Right forelimb (tissue), 1 donor: ENCODE measurements around the gene TLE4.
"Not testable (repeated sequence)": the region's sequence is repeated elsewhere in the genome, so short reads cannot be mapped to it uniquely, and the experiment has no call there.

Experiments
- DNase-seq: peaks from one replicate; pipeline ENCODE4 v3.0.0-alpha.2; 2018

Gene TLE4

DNA sequence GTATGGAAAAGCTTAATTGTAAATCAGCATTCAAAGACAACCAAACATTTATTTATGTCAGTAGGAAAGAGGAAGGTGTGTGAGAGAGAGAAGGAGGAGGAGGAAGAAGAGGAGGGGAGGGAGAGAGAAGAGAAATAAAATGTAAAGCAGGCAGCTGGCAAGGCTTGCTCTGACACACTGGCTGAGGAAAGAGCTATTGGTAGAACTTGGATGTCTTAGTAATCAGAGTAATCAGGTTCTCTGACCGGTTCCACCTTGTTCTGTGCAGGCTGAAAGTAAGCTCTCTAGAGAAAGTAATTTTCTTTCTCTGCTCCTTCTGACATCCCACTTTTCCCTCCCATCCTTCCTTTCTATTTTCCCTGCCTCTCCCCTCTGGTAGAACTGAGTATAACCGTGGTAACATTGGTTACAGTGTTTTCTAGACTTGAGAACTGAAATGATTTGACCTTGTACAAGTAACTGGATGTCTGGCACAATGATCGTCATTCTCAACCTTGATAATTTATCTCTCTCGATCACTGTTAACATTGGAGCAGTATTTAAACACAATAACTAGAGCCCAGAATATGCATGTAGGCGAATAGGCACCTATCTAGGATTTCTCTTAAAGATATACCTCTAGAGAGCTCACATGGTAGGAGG, 33.3 kb downstream of the TLE4 start:
- DNase-seq = no peak

DNA sequence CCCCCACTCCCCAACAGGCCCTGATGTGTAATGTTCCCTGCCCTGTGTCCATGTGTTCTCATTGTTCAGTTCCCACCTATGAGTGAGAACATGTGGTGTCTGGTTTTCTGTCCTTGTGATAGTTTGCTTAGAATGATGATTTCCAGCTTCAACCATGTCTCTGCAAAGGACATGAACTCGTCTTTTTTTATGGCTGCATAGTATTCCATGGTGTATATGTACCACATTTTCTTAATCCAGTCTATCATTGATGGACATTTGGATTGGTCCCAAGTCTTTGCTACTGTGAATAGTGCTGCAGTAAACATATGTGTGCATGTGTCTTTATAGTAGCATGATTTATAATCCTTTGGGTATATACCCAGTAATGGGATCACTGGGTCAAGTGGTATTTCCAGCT, 34.8 kb downstream of the TLE4 start:
- DNase-seq = not testable (repeated sequence)

DNA sequence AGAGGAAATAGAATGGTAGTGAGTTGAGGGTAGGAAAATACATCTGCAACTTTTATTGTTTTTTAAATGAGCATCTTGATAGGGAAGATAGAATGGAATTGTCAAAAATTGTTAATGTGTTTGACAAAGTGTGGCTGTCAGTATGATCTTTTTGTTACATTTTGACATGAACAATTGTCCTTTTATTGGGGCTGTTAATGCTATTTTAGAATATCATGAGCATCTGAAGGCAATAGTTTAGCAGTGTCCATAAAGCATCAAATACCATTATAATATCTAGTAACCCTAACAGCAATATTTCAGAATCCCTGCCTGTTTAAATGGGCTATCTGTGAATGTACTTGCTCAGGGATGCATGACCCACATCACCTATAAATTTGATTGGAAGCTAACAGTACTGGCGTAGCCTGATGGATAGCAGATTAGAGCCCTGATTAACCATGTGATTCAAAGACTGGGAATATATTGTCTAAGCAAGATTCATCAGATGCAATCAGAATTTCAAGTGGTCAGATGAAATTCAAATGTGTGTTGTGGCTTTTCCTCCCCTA, 37.8 kb downstream of the TLE4 start:
- no peak for DNase-seq

DNA sequence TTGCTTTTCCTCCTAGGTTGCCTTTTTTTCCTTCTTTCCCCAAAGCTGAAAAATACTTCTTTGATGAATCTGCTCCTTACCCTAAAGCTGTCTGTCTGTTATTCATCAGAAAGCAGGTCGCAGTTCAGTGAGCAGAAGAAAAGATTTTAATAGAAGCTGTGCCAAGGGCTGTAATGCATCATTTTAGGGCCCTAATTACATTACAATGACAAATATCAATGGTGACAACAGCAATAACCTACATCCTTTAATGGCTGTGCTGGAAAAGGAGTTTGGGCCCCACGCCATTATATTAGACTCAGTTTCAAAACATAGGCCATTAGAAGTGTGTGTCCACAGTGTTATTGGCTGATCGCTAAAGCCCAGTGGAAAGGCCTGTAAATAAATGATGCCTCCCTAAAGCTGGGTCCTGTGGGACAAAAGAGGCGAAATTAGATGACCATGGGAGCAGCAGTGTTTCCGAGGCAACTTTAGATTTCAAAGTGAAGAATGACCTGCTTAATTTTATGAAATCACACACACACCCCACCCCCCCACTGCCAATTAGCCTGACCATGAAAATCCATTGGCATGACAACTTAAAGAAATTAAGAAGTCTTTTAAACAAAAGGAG, 38.4 kb downstream of the TLE4 start:
- DNase-seq = no peak

DNA sequence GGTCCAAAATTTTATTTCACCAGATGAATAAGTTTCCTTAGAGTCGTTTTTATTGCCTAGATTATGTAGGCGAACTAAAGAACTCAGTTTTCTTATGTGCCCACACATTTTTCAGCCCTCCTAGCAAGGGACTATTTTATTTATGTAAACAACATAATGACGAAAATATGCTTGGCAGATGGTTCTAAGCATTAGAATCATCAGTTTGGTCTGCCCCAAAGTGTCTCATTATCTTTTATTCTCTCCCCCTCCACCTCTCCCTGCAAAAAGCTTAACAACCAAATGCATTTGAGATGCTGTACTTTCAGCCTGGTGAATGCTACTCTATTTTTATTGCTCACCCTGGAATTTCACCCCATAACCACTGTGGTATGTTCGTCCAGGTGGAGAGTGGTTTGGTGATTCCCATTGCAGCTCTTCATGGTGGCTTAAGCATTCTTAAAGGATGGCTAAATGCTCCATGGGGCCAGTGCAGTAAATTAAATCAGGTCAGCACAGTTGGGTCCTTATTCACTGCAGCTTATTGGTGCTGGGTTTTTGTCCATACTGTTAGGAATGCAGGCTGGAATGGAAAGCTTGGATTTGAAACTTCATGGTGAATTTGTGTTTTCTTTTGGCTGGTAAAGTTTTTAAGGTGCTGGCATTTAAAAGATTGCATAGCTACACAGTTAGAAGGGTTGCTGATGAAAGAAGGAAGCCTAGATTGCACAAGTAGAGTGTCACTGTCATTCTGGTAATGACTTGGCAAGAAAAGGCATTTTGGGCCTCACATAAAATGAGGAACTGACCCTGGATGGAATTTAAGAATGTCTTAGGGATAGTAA, 39.2 kb downstream of the TLE4 start:
- no peak for DNase-seq

DNA sequence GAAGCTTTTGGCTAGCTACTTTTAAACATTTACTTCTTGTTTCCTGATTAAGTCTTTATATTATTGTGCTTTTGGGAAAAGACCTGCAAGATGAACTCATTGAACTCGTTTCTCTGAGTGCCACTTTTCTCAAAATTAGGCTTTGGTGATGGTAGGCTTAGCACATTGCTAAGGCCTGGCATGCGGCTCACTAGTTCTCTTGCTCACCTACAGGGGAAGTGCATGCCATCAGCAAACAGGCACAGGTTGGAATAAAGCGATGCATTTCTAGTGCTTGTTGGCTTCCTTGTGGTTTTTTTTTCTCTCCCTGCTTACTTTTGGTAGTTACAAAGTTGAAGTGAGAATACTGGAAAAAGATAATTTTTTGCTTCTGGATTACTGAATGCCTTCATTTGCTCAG, 41.4 kb downstream of the TLE4 start:
- DNase-seq = no peak

DNA sequence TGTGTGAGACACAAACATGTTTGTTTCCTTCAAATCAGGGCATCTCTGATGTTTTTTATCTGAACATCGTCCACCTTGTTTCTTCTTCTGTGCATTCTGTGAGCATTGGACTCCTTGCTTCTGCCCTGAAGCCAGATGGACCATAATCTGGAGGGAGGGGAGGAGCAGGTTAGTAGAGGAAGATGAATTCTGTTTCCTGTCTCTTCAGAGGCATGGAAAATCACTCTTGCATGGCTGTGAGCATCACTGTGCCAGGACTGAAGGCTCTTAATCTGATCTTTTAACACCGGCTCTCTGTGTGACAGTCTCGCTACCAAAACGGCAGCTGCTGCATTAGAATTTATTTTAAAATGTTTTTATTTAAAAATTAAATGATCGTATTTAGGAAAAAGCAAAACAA, 43.3 kb downstream of the TLE4 start:
- DNase-seq = no peak

DNA sequence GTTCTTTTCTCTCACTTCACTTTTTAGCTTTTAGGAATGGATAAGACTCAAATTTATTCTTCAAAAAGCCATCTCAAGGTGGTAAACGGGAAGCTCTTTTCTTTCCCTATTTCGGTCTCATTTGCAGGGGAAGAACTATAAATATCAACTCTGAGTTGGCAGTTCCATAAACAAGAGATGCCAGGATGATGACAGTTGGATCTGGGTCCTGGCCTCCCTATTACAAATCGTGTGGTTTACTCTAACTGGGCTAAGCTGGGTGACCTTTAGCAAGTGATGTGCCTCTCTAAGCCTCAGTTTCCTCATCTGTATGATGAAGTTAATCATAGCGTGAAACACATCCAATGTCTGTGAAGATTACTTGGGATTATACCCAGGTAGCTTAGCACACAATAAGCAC, 44.2 kb downstream of the TLE4 start:
- no peak for DNase-seq

DNA sequence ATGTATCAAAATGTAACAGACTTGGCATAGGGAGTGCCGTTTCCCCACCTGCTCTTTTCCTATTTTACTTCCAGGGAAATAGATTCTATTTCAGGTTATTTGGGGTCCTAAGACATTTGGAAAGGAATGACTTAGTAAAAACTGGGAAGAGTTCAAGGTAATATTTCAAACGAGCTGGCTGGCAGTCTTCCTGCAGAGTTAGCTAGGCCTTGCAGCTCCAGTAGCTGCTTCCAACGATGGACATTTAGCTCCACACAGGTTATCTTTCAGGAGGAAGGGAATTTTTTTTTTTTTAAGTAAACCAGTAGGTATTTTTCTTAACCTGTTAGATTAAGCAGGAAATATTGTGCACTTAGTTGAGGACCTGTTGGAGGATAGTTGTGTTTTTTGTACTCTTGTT, 45.2 kb downstream of the TLE4 start:
- DNase-seq = no peak

DNA sequence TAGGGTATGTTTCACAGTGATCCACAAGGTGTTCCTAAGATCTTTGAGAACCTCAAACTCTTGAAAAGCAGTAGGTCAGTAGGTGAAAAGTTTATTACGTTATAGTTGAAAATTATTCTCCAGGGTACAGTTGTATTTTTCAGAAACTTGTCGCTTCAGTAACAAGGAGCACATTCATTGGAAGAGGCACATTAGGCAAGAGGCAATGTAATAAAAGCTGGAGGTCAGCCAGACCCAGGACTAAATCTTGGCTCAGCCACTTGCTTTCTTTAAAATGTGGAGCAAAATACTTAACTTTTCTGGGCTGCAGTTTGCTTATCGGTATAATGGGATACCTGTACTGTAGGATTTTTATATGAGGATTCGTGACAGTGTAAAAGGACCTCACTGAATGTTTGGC, 45.6 kb downstream of the TLE4 start:
- DNase-seq = no peak

DNA sequence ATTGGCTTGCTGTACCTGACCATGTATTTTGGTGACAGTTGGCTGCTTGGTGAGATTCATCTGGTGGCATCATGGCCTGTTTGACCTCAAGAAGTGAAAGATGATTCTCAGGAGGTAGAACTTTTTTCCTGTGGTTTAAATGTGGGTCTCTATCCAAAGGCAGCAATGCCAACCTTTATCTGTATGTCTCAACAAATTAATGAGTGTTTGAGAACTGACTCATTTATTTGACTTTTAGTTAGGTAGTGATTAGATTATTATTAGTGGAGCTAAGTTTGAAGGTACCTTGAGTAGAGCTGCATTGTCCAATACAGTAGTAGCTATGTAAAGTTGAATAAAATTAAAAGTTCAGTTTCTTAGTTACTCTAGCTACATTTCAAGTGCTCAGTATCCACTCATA, 48.2 kb downstream of the TLE4 start:
- DNase-seq = no peak

DNA sequence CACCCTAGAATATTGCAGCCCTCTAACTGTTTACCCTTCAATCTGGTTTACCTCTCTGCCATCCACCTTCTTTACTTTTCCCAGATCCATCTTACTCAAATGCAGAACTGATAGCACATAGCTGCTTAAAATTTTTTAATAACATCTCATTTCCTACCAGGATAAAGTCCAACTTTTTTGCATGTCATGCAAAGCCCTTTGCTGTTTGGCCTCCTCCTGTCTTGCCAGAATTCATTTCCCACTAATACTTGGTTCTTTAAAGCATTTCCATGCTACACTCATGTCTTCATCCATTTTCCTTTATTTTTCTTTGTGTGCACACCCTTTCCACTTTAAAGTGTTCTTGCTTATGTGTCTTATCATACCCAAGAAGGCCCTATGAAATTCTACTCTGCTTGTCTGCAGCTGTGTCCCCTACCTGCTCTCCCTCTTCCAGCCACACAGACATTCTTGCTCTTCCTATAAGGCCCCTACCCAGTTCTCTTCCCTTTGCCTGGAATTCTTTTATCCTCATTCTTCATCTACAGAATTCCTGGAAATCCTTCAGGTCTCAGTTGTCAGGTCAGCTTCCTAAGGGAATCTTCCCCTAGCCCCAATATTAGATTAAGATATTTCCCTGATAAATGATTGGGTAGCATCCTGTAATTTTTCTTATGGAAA, 50.3 kb downstream of the TLE4 start:
- DNase-seq = no peak

DNA sequence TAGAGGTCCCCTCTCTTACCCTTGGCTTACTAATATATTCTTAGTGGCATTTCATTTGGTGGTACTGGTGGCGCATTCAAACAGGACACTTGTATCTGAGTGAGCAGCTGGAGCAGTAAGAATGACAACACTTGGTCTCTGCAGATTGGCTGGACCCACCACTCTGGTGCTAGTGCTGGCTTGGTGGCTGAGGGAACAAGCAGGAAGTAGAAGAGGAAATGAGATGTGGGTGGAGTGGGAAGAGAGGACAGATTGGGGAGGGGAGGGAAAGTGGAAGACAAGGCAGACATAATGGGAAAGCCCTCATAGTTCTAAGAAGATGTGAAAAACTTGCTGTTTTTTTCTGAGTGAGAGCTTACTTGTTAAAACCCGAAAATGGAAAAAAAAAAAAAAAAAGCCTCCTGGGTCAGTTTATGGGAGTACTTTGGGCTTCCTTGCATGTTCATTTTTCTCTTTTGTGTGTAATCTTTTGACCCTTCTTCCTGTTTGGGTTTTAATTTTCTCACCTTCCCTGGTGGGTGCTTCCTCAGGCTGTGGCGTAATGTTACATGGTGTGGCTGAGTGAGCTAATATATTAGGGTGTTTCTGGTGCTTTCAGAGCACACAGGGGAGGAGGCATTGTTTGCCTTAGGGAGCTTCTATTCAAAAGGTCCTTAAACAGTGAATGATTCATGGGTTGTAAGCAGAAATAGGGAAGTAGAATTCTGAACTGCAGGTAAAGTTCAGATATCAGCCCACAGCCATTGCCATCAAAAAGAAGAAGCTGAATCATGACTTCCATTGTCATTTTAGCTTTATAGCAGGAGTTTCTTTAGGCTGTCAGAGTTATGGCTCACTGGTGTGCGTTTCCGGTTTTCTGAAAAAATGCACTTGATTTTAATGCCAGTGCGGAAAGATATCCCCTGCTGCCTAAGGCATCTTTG, 52.3 kb downstream of the TLE4 start:
- no peak for DNase-seq

DNA sequence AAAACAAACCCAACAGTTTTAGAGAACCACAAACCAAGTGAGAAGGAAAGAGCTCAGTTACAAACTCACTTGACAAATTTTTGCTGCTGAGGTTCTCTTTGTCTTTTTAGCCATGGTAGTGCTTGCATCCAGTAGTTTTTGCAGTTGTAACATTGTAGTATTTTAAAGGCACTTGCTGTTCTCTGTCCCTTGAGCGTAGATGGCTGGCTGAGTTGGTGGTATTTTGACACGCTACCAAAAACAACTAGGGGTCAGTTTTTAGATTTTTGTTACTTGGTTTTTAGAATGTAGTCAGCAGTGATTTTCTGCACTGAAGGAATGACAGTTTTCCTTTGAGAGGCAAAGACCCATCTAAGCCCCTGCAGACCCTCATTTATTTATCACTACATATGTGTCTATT, 58.0 kb downstream of the TLE4 start:
- DNase-seq = no peak

DNA sequence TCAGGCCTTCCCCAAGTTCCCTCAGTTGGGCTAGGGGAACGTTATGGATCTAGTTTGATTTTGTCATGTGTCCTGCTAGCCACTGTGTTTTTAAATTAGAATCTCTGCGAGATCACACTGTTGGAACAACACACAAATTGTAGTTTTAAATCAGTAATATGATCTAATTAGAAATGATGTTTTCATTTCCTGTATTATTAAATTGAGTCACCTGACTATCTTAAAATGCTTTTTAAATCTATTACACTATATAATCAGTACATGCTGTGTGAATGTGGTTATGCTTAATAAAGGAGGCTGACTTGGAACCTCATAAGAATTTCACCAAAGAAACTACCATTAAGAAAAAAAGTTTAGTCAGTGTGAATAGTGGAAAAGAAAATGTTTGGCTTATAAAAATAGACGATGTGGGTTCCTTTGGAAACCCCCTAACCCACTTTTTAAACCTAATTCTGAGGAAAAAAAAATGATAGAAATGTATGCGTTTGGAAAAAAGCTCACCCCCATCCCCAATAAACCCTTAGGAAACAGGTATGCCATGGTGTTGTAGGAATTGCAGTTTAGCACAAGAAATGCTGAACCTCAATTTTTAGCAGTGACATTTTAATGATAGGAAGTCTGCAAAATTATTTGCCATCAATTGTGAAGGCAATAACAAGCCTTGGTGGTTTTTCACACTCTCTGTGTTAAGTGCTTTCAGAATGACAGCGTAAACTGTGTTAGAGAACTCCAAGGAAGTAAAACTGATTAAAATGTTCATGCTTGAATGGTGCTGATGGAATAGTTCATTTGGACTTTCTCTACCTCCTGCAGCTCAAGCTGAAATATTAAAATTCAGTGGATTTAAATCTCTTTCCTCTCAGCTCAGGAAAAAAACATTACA, 59.0 kb downstream of the TLE4 start:
- no peak for DNase-seq

DNA sequence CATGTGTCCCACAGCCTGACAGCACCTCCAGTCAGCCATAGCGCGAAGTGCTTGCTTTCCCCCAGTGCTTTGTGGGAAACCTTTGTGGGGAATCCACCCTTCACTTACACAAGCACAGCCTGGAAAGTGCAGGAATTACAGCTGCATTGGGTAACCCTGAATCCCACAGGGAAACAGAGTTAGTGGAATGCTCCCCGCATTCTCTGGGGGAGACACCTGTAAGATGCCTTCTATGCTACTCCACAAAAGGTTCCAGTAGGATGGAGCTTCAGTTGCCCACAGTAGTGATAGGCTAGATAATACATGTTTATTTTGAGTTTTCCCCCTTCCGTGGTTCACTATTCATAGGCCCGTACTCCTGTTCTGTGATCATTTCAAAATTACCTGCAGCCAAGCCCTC, 60.3 kb downstream of the TLE4 start:
- DNase-seq = no peak

DNA sequence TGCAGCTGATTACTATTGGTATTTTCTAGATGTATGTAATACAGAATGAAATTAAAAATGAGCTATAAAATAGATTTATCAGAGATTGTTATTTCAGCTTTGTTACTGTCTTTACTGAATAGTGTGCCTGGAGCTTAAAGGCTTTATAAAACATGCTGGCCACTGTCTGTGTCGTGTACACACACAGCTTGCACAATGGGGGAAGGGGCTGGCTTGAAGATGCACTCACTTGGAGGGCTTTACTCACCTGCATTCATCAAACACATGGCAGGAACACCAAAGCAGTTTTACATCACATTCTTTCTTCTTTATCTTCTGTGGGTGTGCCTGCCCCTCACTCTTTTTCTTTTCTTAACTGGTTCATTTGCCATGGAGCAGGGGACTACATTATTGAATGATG, 60.9 kb downstream of the TLE4 start:
- no peak for DNase-seq

DNA sequence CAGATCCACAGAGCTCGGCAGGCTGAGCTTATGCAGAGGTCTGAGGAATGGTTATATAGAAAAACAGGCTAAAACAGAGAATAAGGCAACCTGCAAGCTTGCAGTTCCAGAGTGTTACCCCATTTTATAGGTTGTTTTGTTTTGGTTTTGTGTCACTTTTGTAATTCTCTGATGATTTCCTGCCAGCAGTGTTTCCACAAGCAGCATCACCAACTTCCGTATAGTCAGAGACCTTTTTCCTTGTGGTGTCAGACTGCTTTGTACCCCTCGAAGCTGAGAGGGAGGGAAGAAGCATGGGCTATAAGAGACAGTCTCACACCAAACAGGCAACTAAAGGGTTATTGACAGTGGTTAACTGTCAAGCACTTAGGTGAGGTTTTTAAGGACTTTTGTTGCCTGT, 61.8 kb downstream of the TLE4 start:
- no peak for DNase-seq

DNA sequence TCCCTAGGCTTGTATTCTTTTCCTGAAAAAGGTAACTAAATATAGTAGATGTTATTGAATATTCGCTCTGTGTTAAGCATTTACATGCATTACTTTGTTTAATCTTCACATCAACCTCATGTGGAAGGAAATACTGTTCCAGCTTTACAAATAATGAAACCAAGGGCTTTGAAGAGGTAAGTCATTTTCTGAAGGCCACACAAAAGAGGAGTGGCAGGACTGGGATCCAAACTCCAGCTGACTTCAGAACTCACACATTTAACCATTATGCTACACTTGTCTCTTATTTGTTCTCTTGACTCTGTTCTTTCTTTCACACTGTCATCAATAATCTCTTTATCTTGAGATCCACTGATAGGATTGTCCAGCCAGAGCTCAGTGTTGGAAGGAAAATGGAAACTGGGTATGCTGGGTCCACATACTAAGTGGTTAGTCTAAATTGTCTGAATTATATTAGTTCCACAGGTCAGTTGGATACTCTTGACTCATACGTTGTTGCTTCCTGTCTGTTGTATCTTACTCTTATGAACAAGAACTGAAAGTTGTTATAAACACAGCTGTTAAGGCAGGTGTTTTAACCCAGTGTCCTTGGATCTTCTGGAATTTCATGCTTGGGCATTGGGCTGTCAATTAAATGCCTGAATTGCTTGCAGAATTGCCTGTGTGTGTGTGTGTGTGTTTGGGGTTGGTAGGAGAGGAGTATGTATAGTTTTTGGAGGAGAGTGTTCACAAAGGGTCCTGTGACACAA, 65.6 kb downstream of the TLE4 start:
- DNase-seq = no peak

DNA sequence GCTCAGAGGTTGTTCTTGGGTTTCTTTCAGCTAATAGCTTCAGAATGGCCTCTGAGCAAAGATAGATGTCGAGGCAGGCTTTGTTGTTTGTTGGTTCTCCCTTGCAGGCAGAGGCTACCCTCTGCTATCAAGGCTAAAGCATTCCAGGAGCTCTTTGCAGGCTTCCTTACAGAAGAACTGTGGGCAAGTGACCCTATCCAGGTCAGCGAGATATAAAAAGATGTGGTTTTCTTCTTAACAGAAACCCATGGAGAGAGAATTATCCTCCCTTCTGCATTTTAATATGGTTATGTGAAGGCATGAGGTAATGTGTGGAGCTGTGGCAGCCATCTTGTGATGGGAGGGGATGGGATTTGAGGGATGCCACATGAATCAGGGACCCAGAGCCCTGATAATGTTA, 67.0 kb downstream of the TLE4 start:
- no peak for DNase-seq

DNA sequence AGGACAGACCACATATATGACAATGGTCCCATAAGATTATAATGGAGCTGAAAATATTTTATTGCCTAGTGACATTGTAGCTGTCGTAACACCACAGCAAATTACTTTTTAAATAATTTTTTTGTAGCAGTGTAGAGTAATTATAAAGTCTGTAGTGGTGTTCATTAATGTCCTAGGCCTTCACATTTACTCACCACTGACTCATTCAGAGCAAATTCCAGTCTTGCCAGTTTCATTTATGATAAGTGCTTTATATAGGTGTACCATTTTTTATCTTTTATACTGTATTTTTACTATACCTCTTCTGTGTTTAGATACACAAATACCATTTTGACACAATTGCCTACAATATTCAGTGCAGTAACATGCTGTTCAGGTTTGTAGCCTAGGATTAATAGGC, 67.6 kb downstream of the TLE4 start:
- DNase-seq = no peak
